HepG2 (cell line): ENCODE measurements around the gene TGIF1. TPM values are rescaled to one million over a fixed set of nuclear protein-coding genes. Genes with fewer than 3 reads are reported as not detected.

Experiments used
- ADNP ChIP-seq: sonication (generic); formaldehyde crosslinking; IDR thresholded peaks from 2 replicates; pipeline ENCODE4 v1.4.0; 2020; ENCODE audit warnings: missing genetic modification reagents
- CBX2 ChIP-seq, 2 experiments: fragments of 200-600 bp in 1 of 2; sonication (generic); formaldehyde crosslinking in 1 of 2; IDR thresholded peaks; 2 replicates each; pipeline versions ENCODE4 v1.7.0 to v1.8.1; 2018 to 2022; ENCODE audit warnings: low read depth in 2 of 2, low read length in 1 of 2, mild to moderate bottlenecking in 1 of 2, missing genetic modification reagents in 1 of 2
- CHCHD3 ChIP-seq: sonication (generic); formaldehyde crosslinking; IDR thresholded peaks from 2 replicates; pipeline ENCODE4 v1.8.0; 2022; ENCODE audit warnings: mild to moderate bottlenecking, missing genetic modification reagents, moderate library complexity
- ELF1 ChIP-seq: sonication (generic); formaldehyde crosslinking; IDR thresholded peaks from 2 replicates; pipeline ENCODE4 v1.4.0; 2020; ENCODE audit warnings: missing genetic modification reagents
- GABPB1 ChIP-seq: IDR thresholded peaks from 2 replicates; pipeline ENCODE4 v1.6.1; 2016; ENCODE audit warnings: mild to moderate bottlenecking, missing genetic modification reagents, moderate library complexity, missing compliant biosample characterization
- KAT7 ChIP-seq: IDR thresholded peaks from 2 replicates; pipeline ENCODE4 v1.6.1; 2018; ENCODE audit warnings: borderline replicate concordance, missing compliant biosample characterization
- PHB2 ChIP-seq: fragments of 450-650 bp; IDR thresholded peaks from 2 replicates; pipeline ENCODE4 v1.6.1; 2018; ENCODE audit not compliant: partially characterized antibody
- PLSCR1 ChIP-seq: sonication (generic); formaldehyde crosslinking; IDR thresholded peaks from 2 replicates; pipeline ENCODE4 v1.5.0; 2020; ENCODE audit warnings: missing genetic modification reagents, mild to moderate bottlenecking, borderline replicate concordance
- TEAD2 ChIP-seq: sonication (generic); formaldehyde crosslinking; IDR thresholded peaks from 2 replicates; pipeline ENCODE4 v1.9.0; 2021; ENCODE audit warnings: missing genetic modification reagents
- THYN1 ChIP-seq: sonication (generic); formaldehyde crosslinking; IDR thresholded peaks from 2 replicates; pipeline ENCODE4 v1.8.1; 2023; ENCODE audit warnings: low read depth, mild to moderate bottlenecking, moderate library complexity, missing genetic modification reagents, borderline replicate concordance
- TP53 ChIP-seq: sonication (generic); formaldehyde crosslinking; conservative IDR thresholded peaks from 2 replicates; pipeline ENCODE4 v1.4.0; 2020; ENCODE audit warnings: missing genetic modification reagents
- ZHX2 ChIP-seq, 2 experiments: sonication (generic) in 1 of 2; formaldehyde crosslinking in 1 of 2; IDR thresholded peaks; 2 replicates each; pipeline versions ENCODE4 v1.6.1 to v1.9.0; 2014 to 2022; ENCODE audit warnings: antibody characterized with exemption in 1 of 2, borderline replicate concordance in 1 of 2, inconsistent platforms in 1 of 2, low read depth in 1 of 2, missing genetic modification reagents in 1 of 2
- ZMYM4 ChIP-seq: sonication (generic); formaldehyde crosslinking; IDR thresholded peaks from 2 replicates; pipeline ENCODE4 v1.8.1; 2023; ENCODE audit warnings: mild to moderate bottlenecking, missing genetic modification reagents
- ZNF205 ChIP-seq: IDR thresholded peaks from 2 replicates; pipeline ENCODE4 v1.6.1; 2018; ENCODE audit warnings: missing biosample characterization, missing genetic modification reagents
- ZNF768 ChIP-seq: sonication (generic); formaldehyde crosslinking; IDR thresholded peaks from 2 replicates; pipeline ENCODE4 v1.4.0; 2020; ENCODE audit warnings: missing genetic modification reagents
- ZNF83 ChIP-seq: sonication (generic); formaldehyde crosslinking; IDR thresholded peaks from 2 replicates; pipeline ENCODE4 v1.4.0; 2020; ENCODE audit warnings: missing genetic modification reagents, mild to moderate bottlenecking, borderline replicate concordance
- polyA plus RNA-seq, 8 experiments: library from polyadenylated mRNA; depleted of rRNA in 3 of 8; stranded (reverse) in 7 of 8; unstranded in 1 of 8; fragments of >200 nt; fragmentation: Illumina TruSeq in 4 of 8; extraction: Trizol in 4 of 8; gene quantifications; 2 replicates each; pipeline versions ENCODE4 v1.2.1 to v1.2.3, GENCODE V29; 2011 to 2016; ENCODE audit warnings: low read depth in 4 of 8, missing spikeins in 1 of 8, mixed read lengths in 1 of 8; ENCODE audit not compliant: insufficient read depth in 1 of 8
- total RNA-seq, 5 experiments: library from RNA; depleted of rRNA; stranded (reverse); fragments of >200 nt; fragmentation: Illumina TruSeq; extraction: Trizol; gene quantifications; 2 replicates each; pipeline ENCODE4 v1.2.3, GENCODE V29; 2016; ENCODE audit warnings: low read depth in 1 of 5
- TF ChIP-seq, protein P1 (sequence below): IDR thresholded peaks from 2 replicates; pipeline ENCODE4 v1.6.1; 2016
- TF ChIP-seq, protein P2 (sequence below): sonication (generic); formaldehyde crosslinking; conservative IDR thresholded peaks from 2 replicates; pipeline ENCODE4 v1.4.0; 2020; ENCODE audit warnings: missing genetic modification reagents

Gene TGIF1
- total and polyA plus RNA-seq, 2 of the 13 experiments (the other 11 are each of a cell fraction or from before 2014, with no cell fraction given): 50.0 to 76.1 TPM

GRCh38 chr18:3447895-3448837 lies 1.8 kb upstream of the TGIF1 start (continued):
- TF ChIP-seq ZNF768 (CRISPR knock-in tag): 0 out of 2 replicates have a peak, but pooled peaks have one; percentile 53
- no peak for TF ChIP-seq ZNF83
- no peak for TF ChIP-seq PHB2
- TF ChIP-seq PLSCR1: no peak
- TF ChIP-seq ZHX2 (IDR thresholded peaks at IDR 0.05; ENCODE audit: low read depth): no peak
- TF ChIP-seq ZHX2 (CRISPR knock-in tag; IDR thresholded peaks at IDR 0.05; ENCODE audit: borderline replicate concordance): peak; percentile 66; the same call in 1 of the 2 replicates
- TF ChIP-seq ZMYM4 (CRISPR knock-in tag): peak; percentile 94
- TF ChIP-seq, protein P1, sequence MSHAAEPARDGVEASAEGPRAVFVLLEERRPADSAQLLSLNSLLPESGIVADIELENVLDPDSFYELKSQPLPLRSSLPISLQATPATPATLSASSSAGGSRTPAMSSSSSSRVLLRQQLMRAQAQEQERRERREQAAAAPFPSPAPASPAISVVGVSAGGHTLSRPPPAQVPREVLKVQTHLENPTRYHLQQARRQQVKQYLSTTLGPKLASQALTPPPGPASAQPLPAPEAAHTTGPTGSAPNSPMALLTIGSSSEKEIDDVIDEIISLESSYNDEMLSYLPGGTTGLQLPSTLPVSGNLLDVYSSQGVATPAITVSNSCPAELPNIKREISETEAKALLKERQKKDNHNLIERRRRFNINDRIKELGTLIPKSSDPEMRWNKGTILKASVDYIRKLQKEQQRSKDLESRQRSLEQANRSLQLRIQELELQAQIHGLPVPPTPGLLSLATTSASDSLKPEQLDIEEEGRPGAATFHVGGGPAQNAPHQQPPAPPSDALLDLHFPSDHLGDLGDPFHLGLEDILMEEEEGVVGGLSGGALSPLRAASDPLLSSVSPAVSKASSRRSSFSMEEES (CRISPR knock-in tag): peak; percentile 80
- TF ChIP-seq GABPB1 (CRISPR knock-in tag): peak; percentile 81
- TF ChIP-seq ZNF205 (CRISPR knock-in tag): 0 out of 2 replicates have a peak, but pooled peaks have one; percentile 60
- TF ChIP-seq KAT7 (CRISPR knock-in tag): no peak; the same call in 1 of the 2 replicates
- no peak for TF ChIP-seq TEAD2 (CRISPR knock-in tag)
- no peak for TF ChIP-seq ADNP (CRISPR knock-in tag)
- 0 out of 2 replicates have a peak, but pooled peaks have one; percentile 29 for TF ChIP-seq TP53
- peak; percentile 53 for TF ChIP-seq ELF1 (CRISPR knock-in tag)
- TF ChIP-seq THYN1 (CRISPR knock-in tag): no peak
- TF ChIP-seq, protein P2, sequence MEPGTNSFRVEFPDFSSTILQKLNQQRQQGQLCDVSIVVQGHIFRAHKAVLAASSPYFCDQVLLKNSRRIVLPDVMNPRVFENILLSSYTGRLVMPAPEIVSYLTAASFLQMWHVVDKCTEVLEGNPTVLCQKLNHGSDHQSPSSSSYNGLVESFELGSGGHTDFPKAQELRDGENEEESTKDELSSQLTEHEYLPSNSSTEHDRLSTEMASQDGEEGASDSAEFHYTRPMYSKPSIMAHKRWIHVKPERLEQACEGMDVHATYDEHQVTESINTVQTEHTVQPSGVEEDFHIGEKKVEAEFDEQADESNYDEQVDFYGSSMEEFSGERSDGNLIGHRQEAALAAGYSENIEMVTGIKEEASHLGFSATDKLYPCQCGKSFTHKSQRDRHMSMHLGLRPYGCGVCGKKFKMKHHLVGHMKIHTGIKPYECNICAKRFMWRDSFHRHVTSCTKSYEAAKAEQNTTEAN (CRISPR knock-in tag): peak; percentile 83
- no peak for TF ChIP-seq CBX2 (IDR thresholded peaks at IDR 0.05; ENCODE audit: low read depth, low read length)
- no peak; the same call in 1 of the 2 replicates for TF ChIP-seq CBX2 (CRISPR knock-in tag; IDR thresholded peaks at IDR 0.05; ENCODE audit: low read depth)
- 0 out of 2 replicates have a peak, but pooled peaks have one; percentile 54 for TF ChIP-seq CHCHD3 (CRISPR knock-in tag)
